ENCODE measurements around the gene CLSTN2.

- TF ChIP-seq CTCF (IDR thresholded peaks at IDR 0.05; ENCODE audit: poor library complexity) (no peak), EZH2 (IDR thresholded peaks at IDR 0.05; ENCODE audit: borderline replicate concordance) (no peak)
These were observed 489.2 kb downstream of the CLSTN2 start for GRCh38 chr3:140424211-140424610.

Data from hepatocyte (in vitro differentiated cells).